Measurements from ENCODE around the gene TOP3A. TPM values are rescaled to one million over a fixed set of nuclear protein-coding genes. Genes with fewer than 3 reads are reported as not detected.

Gene TOP3A
- total and polyA plus RNA-seq, 12 donors, result 17.8 to 59.6 (median 30.0) TPM

DNA sequence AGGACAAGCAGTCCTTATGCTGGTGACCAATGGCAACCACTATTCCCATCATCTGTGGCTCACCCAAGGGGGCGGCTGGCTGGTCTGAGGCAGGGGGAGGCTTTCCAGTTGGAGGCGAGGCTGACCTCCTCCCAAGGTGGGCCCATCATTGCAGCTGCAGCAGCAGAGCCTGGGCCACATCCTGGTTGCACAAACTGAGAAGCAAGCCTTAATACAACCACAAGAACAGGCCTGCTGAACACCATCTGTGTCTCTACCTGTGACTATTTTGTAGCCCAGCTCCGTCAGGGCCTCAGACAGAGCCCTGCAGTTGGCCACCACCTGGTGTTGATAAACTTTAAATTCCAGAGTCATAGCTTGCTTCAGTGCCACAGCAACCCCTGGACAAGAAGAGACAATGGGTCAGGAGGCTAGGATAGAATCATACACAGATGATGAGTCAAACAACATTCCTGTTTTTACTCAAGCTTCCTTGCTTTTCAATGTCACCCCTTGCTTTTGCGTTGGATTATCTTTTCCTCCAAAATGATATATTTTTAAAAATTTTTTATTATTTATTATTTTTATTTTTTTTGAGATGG lies 18.2 kb upstream of the TOP3A start:
- TF ChIP-seq POLR2A (IDR thresholded peaks at IDR 0.05), result no peak
- TF ChIP-seq, protein P1, sequence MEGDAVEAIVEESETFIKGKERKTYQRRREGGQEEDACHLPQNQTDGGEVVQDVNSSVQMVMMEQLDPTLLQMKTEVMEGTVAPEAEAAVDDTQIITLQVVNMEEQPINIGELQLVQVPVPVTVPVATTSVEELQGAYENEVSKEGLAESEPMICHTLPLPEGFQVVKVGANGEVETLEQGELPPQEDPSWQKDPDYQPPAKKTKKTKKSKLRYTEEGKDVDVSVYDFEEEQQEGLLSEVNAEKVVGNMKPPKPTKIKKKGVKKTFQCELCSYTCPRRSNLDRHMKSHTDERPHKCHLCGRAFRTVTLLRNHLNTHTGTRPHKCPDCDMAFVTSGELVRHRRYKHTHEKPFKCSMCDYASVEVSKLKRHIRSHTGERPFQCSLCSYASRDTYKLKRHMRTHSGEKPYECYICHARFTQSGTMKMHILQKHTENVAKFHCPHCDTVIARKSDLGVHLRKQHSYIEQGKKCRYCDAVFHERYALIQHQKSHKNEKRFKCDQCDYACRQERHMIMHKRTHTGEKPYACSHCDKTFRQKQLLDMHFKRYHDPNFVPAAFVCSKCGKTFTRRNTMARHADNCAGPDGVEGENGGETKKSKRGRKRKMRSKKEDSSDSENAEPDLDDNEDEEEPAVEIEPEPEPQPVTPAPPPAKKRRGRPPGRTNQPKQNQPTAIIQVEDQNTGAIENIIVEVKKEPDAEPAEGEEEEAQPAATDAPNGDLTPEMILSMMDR (IDR thresholded peaks at IDR 0.05), result no peak
- Histone ChIP-seq H3K4me3 (no peak overlapping the region), H3K36me3 (replicated peaks in 1 of 2) (peaks cover 0 to 14% of the 10 kb centered on the region in 2 donors), H3K27ac (no peak overlapping the region), H3K27me3 (no peaks in the 10 kb centered on the region), H3K9me3 (replicated peaks in 1 of 3) (no peaks in the 10 kb centered on the region), H3K4me1 (replicated peaks in 1 of 2) (no peaks in the 10 kb centered on the region)
- intact Hi-C loops (cut with DNase I), result no loop called here
- no peak for DNase-seq
- 80 to 92% (median 81%) methylated on average over 2 to 4 of the region's 4 CpGs for WGBS, 4 donors

DNA sequence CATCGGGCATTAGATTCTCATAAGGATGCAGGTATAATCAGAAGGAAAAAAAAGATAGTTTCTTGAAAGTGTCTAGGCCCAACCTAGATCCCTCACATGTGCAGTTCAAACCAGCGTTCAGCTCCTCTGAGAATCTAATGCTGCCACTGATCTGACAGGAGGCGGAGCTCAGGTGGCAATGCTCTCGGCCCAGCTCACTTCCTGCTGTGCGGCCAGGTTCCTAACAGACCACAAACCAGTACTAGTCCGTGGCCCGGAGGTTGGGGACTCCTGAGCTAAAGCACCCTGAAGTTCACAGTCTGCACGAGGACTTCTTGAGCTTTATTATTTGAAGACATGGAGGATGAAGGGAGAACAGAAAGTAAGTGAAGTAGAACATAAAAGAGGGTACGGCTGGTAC lies 17.1 kb upstream of the TOP3A start:
- intact Hi-C loops (cut with DNase I), result no loop called here
- no peak for DNase-seq
- Histone ChIP-seq H3K4me3 (no peak overlapping the region), H3K27me3 (no peaks in the 10 kb centered on the region), H3K27ac (no peak overlapping the region), H3K36me3 (replicated peaks in 1 of 2) (peaks cover 0 to 16% of the 10 kb centered on the region in 2 donors), H3K4me1 (replicated peaks in 1 of 2) (no peaks in the 10 kb centered on the region), H3K9me3 (replicated peaks in 1 of 3) (no peaks in the 10 kb centered on the region)
- 86 to 93% (median 89%) methylated on average over 9 of the region's 9 CpGs for WGBS, 4 donors
- TF ChIP-seq POLR2A (IDR thresholded peaks at IDR 0.05), result no peak
- TF ChIP-seq, protein P1 (IDR thresholded peaks at IDR 0.05), result no peak

DNA sequence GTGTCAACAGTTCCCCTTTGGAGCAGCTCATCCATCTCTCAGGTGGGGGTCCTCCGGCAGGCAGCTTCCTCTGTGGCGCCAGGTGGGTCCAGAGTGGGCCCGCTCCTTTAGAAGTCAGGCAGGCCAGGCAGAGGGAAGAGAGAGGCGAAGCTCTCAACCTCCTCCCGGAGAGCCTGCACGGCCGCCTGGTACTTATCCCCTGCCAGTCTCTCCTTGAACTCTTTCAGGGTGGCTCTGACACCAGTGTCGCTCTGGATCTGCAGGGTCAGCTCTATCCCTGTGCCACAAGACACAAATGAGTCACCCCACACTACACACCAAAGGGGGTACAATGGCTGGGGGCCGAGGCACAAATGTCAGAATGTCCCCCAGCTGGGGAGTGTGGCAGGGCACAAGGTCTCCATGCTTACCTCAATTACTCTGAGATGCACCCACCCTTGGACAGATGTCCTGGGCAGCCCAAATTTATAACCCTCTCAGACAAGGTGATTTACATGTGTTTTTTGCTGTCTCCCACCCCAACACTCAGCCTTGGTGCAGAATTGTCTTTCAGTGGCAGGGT lies 13.9 kb upstream of the TOP3A start:
- peaks cover 0 to 46% of the 10 kb centered on the region in 2 donors for H3K36me3 ChIP-seq (replicated peaks in 1 of 2)
- intact Hi-C loops (cut with DNase I), result no loop called here
- whole genome bisulfite sequencing, 4 donors, result 72 to 80% (median 75%) methylated on average over 5 to 9 of the region's 9 CpGs

DNA sequence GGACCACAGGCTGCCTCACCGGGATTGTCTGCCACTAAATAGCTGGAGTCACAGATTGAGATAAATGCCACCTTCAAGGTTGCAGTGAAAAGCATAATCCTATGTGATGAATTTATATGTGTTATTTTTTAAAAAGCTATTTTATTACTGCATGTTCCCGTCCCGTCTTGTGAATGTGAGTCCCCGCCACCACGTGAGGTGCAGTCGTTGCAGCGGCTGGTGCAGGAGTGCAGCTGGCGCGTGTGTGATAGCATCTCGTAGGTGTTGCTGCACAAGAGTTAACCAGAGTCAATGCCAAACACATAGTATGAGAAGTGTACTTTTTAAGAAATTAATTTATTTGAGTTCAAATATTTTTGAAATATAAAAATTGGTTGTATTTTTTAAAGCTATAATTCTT lies 12.8 kb upstream of the TOP3A start:
- Histone ChIP-seq H3K4me1 (replicated peaks in 1 of 2) (peaks cover 0 to 11% of the 10 kb centered on the region in 2 donors), H3K36me3 (replicated peaks in 1 of 2) (peaks cover 0 to 57% of the 10 kb centered on the region in 2 donors), H3K9me3 (replicated peaks in 1 of 3) (no peaks in the 10 kb centered on the region), H3K4me3 (no peak overlapping the region), H3K27me3 (no peaks in the 10 kb centered on the region), H3K27ac (no peak overlapping the region)
- intact Hi-C loops (cut with DNase I), result no loop called here
- no peak for TF ChIP-seq POLR2A (IDR thresholded peaks at IDR 0.05)
- TF ChIP-seq, protein P1 (IDR thresholded peaks at IDR 0.05), result no peak
- WGBS, 4 donors, result 90 to 95% (median 92%) methylated on average over 10 of the region's 10 CpGs
- no peak for DNase-seq

More for the DNA sequence above, 13.9 kb upstream of the TOP3A start:
- H3K4me3 ChIP-seq, result no peak overlapping the region
- TF ChIP-seq POLR2A (IDR thresholded peaks at IDR 0.05), result no peak
- TF ChIP-seq, protein P1 (IDR thresholded peaks at IDR 0.05), result no peak
- H3K4me1 ChIP-seq (replicated peaks in 1 of 2), result peaks cover 0 to 8% of the 10 kb centered on the region in 2 donors
- DNase-seq, result no peak
- H3K27ac ChIP-seq, result no peak overlapping the region
- H3K9me3 ChIP-seq (replicated peaks in 1 of 3), result no peaks in the 10 kb centered on the region
- no peaks in the 10 kb centered on the region for H3K27me3 ChIP-seq
